GM10266 (cell line): ENCODE data around the gene SCD5.

ENCODE experiments used
- DNase-seq: peaks from one replicate; pipeline ENCODE4 v3.0.0; 2012; ENCODE audit errors: extremely low spot score
- TF ChIP-seq, protein P1 (sequence below): IDR thresholded peaks from 2 replicates; pipeline ENCODE4 v1.5.1; 2012; ENCODE audit warnings: mild to moderate bottlenecking, low read depth; ENCODE audit not compliant: control insufficient read depth, insufficient read depth; ENCODE audit errors: missing control alignments

Gene SCD5

DNA sequence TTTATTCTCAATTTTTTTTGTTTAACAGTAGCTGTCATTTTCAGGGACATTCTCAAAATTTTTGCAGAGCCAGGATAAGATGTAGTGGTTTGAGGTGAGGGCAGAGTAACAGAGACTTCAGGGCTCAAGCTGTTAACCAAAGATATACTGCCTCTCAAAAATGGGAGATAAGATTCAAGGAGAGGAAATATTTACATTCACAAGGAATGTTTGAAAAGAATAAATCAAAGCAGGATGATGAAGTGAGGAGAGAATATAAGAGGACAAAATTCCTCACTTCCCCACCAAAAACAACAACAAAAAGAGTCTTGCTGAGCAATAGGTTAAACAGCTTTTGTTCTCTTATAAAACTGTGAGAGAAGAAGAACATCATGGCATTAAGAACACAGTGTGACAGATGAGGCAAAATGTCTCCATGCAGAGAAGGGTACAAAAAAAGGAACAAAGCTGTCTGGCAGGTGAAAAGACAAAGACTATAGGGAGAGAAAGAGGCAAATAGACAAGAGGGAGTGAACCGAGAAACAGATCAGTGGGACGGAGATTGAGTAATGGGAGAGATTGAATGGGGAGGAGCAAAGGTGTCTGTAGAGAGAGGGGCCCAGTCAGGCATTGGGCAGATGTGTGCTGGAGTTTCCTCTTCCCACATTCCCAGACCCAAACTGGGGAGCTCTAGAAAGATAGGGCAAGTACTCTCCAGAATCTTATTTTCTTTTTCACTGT, 130.7 kb downstream of the SCD5 start:
- TF ChIP-seq, protein P1, sequence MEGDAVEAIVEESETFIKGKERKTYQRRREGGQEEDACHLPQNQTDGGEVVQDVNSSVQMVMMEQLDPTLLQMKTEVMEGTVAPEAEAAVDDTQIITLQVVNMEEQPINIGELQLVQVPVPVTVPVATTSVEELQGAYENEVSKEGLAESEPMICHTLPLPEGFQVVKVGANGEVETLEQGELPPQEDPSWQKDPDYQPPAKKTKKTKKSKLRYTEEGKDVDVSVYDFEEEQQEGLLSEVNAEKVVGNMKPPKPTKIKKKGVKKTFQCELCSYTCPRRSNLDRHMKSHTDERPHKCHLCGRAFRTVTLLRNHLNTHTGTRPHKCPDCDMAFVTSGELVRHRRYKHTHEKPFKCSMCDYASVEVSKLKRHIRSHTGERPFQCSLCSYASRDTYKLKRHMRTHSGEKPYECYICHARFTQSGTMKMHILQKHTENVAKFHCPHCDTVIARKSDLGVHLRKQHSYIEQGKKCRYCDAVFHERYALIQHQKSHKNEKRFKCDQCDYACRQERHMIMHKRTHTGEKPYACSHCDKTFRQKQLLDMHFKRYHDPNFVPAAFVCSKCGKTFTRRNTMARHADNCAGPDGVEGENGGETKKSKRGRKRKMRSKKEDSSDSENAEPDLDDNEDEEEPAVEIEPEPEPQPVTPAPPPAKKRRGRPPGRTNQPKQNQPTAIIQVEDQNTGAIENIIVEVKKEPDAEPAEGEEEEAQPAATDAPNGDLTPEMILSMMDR = no peak
- DNase-seq = no peak

DNA sequence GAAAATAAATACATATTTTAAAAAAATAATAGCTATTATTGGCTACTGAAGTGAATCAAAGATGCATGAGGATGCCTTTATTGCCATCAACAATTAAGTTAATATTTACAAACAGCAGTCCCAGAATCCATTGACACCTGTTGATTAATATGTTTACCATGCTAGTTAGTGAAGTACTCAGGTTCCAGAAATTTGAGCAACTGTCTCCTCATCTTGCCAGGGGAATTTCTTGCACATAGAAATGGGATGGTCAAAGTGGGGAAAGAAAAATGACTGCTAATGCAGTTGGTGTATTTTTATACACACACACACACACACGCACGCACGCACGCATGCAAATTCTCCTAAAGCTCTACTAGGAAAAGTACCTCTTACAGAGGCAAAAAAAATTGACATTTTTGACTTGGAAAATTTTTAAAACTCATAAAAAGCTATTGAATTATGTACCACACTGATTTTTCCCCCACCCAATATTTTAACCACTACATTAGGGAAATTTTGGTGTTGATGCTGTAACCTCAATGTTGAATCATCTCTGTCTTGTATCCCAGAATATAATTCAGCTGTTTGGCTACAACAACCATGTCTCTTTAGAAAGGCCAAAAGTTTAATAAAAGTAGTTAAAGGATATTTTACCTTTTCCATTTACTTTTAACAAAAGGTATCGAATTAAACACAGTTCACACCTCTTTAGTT, 131.5 kb downstream of the SCD5 start:
- no peak for DNase-seq
- TF ChIP-seq, protein P1 = no peak

DNA sequence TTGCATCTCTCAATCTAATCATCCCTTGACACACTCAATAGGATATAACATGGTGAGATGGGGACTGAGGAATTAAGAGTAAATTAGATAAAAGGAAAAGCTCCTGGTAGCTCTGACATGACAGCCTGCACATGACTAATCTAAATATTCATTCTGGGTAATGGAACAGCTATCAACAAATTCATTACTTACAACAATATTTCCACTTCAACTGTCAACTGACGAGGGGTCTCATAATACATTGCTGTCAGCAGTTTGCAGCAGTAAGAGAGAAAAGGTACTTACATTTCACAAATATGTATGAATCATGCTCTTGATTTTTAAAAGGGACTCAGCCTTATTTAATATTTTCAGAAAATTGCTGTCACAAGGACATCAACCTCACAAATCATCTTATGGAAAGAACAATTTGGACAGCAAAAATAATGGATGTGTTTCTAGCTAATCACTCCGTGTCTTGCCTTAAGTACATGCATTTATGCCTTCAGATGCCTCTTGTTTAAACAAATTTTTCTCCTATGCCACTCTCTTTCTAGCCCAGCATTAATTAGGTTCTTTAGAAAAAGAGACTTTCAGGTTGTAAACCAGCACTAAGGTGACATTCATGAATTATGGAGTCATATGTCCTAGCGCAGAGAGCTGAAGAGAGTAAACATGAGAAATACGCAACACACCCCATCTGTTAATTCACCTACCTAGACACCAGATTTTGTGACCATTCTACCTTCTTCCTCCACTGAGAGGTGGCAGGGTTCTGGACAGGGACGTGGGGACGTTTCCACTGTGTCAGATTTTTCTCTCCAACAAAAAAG, 137.2 kb downstream of the SCD5 start:
- TF ChIP-seq, protein P1 = no peak
- no peak for DNase-seq

DNA sequence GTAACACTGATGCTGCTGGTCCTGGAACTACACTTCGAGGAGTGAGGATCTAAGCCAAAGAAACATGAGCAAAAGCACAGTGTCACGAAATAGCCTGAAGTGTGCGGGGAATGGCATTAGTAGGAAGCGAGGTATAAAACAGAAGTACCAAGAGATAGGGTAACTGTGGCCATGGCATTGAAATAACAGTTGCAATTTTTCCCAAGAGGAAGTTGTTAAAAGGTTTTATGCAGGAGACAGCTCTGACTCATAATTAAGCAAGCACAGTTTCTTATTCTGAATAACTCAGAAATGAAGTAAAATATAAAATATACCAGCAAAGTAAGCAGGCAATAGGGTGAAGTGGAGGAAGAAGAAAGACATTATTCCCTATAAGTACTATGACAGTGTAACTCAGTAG, 146.5 kb downstream of the SCD5 start:
- no peak for DNase-seq

DNA sequence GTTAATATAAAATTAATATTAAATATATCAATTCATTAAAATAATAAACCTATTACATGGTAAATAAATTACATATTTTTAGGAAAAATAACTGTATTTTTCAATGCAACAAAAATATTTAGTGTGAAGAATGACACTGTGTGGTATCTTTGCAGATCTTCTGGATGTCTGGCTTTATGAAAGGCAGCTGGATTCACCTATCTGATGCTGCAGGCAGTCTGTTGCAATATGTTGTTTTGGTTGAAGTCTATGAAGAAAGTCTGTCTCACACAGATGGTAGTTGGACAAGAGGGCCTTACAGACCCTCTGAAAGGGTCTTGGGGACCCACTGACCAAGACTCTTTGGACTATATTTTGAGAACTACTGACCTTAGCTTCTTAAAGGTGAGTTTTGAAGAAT, 147.7 kb downstream of the SCD5 start:
- no peak for DNase-seq
- TF ChIP-seq, protein P1 = no peak

More for the DNA sequence above, 146.5 kb downstream of the SCD5 start:
- TF ChIP-seq, protein P1 = no peak

DNA sequence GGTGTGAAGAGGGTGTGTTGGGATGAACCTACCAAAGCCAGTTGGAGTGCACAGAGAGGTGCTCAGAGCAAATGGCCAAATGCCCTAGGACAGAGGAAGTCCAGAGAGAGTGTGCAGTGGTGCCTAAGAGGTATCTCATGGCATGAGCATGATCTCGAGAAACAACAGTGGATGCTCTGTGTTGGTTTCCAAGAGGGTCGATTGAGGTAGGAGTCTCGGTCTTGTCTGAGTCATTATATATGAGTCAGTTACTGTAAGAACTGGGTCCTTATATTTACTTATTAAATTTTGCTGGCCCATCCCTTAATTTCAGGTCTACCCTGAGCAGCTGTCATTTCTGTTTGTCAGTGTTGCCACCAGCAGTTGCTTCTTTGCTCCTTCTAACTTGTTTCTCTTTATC, 150.2 kb downstream of the SCD5 start:
- DNase-seq = no peak
- TF ChIP-seq, protein P1 = no peak
